Measurements from ENCODE around the gene COL8A2.

GRCh38 chr1:36099681-36100341, 25.2 kb downstream of the COL8A2 start:
- TF ChIP-seq CTCF (IDR thresholded peaks at IDR 0.05) (peak; percentile 75 to 83 (median 76)), POLR2A (IDR thresholded peaks at IDR 0.05) (no peak)

Measured in right lobe of liver (tissue), 4 donors.